Liver (tissue), 3 donors: Measurements from ENCODE around the gene ZNF195.

Experiments
- EGR1 ChIP-seq, 2 donors: IDR thresholded peaks; 2 replicates each; pipeline ENCODE4 v1.6.1; 2016 to 2018; ENCODE audit warnings: antibody characterized with exemption in 2 of 2, low read depth in 2 of 2
- FOXA1 ChIP-seq: IDR thresholded peaks from 2 replicates; pipeline ENCODE4 v1.6.1; 2016; ENCODE audit warnings: antibody characterized with exemption
- HNF4A ChIP-seq, 2 donors: conservative IDR thresholded peaks; 2 replicates each; pipeline ENCODE4 v1.6.1; 2016; ENCODE audit warnings: antibody characterized with exemption in 2 of 2, mild to moderate bottlenecking in 2 of 2
- RXRA ChIP-seq, 2 donors: IDR thresholded peaks; 2 replicates each; pipeline ENCODE4 v1.6.1; 2017 to 2018; ENCODE audit warnings: antibody characterized with exemption in 2 of 2, mild to moderate bottlenecking in 1 of 2
- SP1 ChIP-seq: IDR thresholded peaks from 2 replicates; pipeline ENCODE4 v1.6.1; 2018; ENCODE audit warnings: antibody characterized with exemption, mild to moderate bottlenecking
- YY1 ChIP-seq: IDR thresholded peaks from 2 replicates; pipeline ENCODE4 v1.6.1; 2016; ENCODE audit warnings: antibody characterized with exemption, mild to moderate bottlenecking
- TF ChIP-seq, protein P1 (sequence below): fragments of 150-350 bp; IDR thresholded peaks from 2 replicates; pipeline ENCODE4 v1.5.1; 2017; ENCODE audit warnings: improper control_type of control experiment, low read depth, low read length; ENCODE audit not compliant: missing input control
- TF ChIP-seq, protein P2 (sequence below): IDR thresholded peaks from 2 replicates; pipeline ENCODE4 v1.6.1; 2016; ENCODE audit warnings: antibody characterized with exemption, mild to moderate bottlenecking
- TF ChIP-seq, protein P3 (sequence below): IDR thresholded peaks from 2 replicates; pipeline ENCODE4 v1.6.1; 2016; ENCODE audit warnings: antibody characterized with exemption
- TF ChIP-seq, protein P4 (sequence below): IDR thresholded peaks from 2 replicates; pipeline ENCODE4 v1.6.1; 2016; ENCODE audit warnings: antibody characterized with exemption
- donor health status: healthy.
- donor health status: healthy.

DNA sequence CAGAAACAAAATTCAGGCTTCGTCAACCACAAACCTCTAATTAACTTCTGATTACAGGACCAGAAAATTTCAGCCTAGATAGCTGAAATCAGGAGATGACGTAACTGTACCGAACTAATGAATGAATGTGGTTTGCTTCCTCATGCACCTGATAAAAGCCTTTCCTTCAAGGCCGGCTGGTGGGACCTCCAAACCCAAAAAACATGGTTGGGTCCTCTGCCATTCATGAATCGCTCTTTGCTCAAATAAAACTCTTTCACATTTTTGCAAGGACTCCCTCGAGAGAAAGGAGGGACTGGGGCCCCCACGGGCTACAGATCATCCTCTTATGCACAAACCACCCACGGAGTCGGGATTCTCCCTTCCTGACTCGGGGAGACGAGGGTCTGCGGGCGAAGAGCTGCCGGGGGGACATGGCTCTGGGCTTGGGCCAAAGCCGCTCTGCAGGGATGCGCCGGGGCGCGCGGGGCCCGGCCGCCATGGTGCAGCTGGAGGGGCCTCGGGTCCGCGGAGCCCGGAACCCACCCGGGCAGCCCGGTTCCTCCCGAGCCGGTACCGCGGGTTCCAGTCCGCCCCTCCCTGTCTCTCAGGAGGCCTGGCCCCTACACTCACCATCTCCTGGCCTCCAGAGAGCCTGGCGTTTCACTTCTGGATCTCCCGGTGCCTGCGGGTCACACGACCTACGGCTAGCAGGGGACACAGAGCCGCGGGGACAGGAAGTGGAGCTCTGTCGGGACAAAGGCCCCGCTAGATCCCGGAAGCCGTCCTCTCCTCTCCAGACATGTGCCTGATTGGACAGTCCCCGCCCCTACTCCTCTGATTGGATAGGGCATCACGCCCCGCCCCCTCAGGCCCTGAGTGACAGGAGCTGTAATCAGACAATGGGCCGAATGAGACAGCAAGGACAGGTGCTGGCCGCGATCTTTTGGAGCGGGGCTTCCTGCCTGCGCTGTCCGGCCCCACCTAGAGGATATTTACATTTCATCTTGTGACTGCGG lies at the start of gene ZNF195:
- TF ChIP-seq, protein P1, sequence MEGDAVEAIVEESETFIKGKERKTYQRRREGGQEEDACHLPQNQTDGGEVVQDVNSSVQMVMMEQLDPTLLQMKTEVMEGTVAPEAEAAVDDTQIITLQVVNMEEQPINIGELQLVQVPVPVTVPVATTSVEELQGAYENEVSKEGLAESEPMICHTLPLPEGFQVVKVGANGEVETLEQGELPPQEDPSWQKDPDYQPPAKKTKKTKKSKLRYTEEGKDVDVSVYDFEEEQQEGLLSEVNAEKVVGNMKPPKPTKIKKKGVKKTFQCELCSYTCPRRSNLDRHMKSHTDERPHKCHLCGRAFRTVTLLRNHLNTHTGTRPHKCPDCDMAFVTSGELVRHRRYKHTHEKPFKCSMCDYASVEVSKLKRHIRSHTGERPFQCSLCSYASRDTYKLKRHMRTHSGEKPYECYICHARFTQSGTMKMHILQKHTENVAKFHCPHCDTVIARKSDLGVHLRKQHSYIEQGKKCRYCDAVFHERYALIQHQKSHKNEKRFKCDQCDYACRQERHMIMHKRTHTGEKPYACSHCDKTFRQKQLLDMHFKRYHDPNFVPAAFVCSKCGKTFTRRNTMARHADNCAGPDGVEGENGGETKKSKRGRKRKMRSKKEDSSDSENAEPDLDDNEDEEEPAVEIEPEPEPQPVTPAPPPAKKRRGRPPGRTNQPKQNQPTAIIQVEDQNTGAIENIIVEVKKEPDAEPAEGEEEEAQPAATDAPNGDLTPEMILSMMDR, result no peak
- peak in 1 of 2 donors; percentile 24 for TF ChIP-seq HNF4A (conservative IDR thresholded peaks at IDR 0.05)
- TF ChIP-seq RXRA (IDR thresholded peaks at IDR 0.05), result peak in 1 of 2 donors; percentile 17
- TF ChIP-seq, protein P2, sequence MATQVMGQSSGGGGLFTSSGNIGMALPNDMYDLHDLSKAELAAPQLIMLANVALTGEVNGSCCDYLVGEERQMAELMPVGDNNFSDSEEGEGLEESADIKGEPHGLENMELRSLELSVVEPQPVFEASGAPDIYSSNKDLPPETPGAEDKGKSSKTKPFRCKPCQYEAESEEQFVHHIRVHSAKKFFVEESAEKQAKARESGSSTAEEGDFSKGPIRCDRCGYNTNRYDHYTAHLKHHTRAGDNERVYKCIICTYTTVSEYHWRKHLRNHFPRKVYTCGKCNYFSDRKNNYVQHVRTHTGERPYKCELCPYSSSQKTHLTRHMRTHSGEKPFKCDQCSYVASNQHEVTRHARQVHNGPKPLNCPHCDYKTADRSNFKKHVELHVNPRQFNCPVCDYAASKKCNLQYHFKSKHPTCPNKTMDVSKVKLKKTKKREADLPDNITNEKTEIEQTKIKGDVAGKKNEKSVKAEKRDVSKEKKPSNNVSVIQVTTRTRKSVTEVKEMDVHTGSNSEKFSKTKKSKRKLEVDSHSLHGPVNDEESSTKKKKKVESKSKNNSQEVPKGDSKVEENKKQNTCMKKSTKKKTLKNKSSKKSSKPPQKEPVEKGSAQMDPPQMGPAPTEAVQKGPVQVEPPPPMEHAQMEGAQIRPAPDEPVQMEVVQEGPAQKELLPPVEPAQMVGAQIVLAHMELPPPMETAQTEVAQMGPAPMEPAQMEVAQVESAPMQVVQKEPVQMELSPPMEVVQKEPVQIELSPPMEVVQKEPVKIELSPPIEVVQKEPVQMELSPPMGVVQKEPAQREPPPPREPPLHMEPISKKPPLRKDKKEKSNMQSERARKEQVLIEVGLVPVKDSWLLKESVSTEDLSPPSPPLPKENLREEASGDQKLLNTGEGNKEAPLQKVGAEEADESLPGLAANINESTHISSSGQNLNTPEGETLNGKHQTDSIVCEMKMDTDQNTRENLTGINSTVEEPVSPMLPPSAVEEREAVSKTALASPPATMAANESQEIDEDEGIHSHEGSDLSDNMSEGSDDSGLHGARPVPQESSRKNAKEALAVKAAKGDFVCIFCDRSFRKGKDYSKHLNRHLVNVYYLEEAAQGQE, result peak; percentile 27
- TF ChIP-seq, protein P3, sequence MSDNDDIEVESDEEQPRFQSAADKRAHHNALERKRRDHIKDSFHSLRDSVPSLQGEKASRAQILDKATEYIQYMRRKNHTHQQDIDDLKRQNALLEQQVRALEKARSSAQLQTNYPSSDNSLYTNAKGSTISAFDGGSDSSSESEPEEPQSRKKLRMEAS, result peak; percentile 85
- peak; percentile 93 for TF ChIP-seq SP1
- peak in 1 of 2 donors; percentile 13 for TF ChIP-seq EGR1 (IDR thresholded peaks at IDR 0.05; ENCODE audit: low read depth in 2 of 2)
- TF ChIP-seq, protein P4, sequence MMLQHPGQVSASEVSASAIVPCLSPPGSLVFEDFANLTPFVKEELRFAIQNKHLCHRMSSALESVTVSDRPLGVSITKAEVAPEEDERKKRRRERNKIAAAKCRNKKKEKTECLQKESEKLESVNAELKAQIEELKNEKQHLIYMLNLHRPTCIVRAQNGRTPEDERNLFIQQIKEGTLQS, result no peak
- no peak for TF ChIP-seq FOXA1
- peak; percentile 70 for TF ChIP-seq YY1
